Prostate gland (tissue), 2 donors: ENCODE measurements around the gene SNN.

Source experiments
- CTCF ChIP-seq, 4 experiments: fragments of 200-600 bp in 2 of 4; fragments of 450-650 bp in 2 of 4; sonication (generic) in 2 of 4; IDR thresholded peaks; 1 replicate in 3 of 4; 2 replicates in 1 of 4; pipeline ENCODE4 v1.5.1; 2016 to 2019; ENCODE audit warnings: antibody characterized with exemption in 4 of 4, mild to moderate bottlenecking in 2 of 4, moderate library complexity in 2 of 4
- POLR2A ChIP-seq: fragments of 450-650 bp; IDR thresholded peaks from one replicate; pipeline ENCODE4 v1.6.1; 2016; ENCODE audit warnings: antibody characterized with exemption, mild to moderate bottlenecking
- POLR2AphosphoS5 ChIP-seq: sonication (generic); formaldehyde crosslinking; IDR thresholded peaks from one replicate; pipeline ENCODE4 v1.6.1; 2017; ENCODE audit warnings: antibody characterized with exemption

GRCh38 chr16:11619327-11619851, 48.9 kb upstream of the SNN start:
- TF ChIP-seq POLR2A (no peak), CTCF (IDR thresholded peaks at IDR 0.05) (no peak), POLR2AphosphoS5 (no peak)
